ENCODE results near the gene SNUPN. TPM values are rescaled to one million over a fixed set of nuclear protein-coding genes. Genes with fewer than 3 reads are reported as not detected.
A peak's percentile ranks its signal among the peaks of the same experiment; 100 is the strongest.

Gene SNUPN
- total RNA-seq, 1 donor from 2014 or later, result 15.5 TPM

- no peaks in the 10 kb centered on the region for H3K36me3 Mint-ChIP-seq (ENCODE audit: unreplicated experiment)
- DNase-seq, result peak; percentile 64
- H3K27me3 Mint-ChIP-seq (ENCODE audit: unreplicated experiment), result peaks cover 18% of the 10 kb centered on the region
- H3K4me3 Mint-ChIP-seq (ENCODE audit: unreplicated experiment), result peak overlapping the region; percentile 82
- H3K9me3 Mint-ChIP-seq (ENCODE audit: unreplicated experiment), result peaks cover 23% of the 10 kb centered on the region
- peak overlapping the region; percentile 100 for H3K27ac Mint-ChIP-seq (ENCODE audit: unreplicated experiment)
- H3K4me1 Mint-ChIP-seq (ENCODE audit: low read depth, unreplicated experiment), result peaks cover 39% of the 10 kb centered on the region
- TF ChIP-seq, protein P1, sequence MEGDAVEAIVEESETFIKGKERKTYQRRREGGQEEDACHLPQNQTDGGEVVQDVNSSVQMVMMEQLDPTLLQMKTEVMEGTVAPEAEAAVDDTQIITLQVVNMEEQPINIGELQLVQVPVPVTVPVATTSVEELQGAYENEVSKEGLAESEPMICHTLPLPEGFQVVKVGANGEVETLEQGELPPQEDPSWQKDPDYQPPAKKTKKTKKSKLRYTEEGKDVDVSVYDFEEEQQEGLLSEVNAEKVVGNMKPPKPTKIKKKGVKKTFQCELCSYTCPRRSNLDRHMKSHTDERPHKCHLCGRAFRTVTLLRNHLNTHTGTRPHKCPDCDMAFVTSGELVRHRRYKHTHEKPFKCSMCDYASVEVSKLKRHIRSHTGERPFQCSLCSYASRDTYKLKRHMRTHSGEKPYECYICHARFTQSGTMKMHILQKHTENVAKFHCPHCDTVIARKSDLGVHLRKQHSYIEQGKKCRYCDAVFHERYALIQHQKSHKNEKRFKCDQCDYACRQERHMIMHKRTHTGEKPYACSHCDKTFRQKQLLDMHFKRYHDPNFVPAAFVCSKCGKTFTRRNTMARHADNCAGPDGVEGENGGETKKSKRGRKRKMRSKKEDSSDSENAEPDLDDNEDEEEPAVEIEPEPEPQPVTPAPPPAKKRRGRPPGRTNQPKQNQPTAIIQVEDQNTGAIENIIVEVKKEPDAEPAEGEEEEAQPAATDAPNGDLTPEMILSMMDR (IDR thresholded peaks at IDR 0.05; ENCODE audit: partially characterized antibody, unreplicated experiment), result no peak
These were observed 70.8 kb downstream of the SNUPN start for GRCh38 chr15:75554717-75555116.

GRCh38 chr15:75553659-75554058 lies 71.9 kb downstream of the SNUPN start:
- DNase-seq, result no peak
- TF ChIP-seq, protein P1 (IDR thresholded peaks at IDR 0.05; ENCODE audit: partially characterized antibody, unreplicated experiment), result no peak
- Mint-ChIP-seq H3K9me3 (ENCODE audit: unreplicated experiment) (peaks cover 20% of the 10 kb centered on the region), H3K27me3 (ENCODE audit: unreplicated experiment) (peaks cover 15% of the 10 kb centered on the region), H3K4me1 (ENCODE audit: low read depth, unreplicated experiment) (peaks cover 33% of the 10 kb centered on the region), H3K27ac (ENCODE audit: unreplicated experiment) (peak overlapping the region; percentile 100), H3K36me3 (ENCODE audit: unreplicated experiment) (no peaks in the 10 kb centered on the region), H3K4me3 (ENCODE audit: unreplicated experiment) (peak overlapping the region; percentile 69)

GRCh38 chr15:75551091-75551490 lies 74.4 kb downstream of the SNUPN start:
- Mint-ChIP-seq H3K27me3 (ENCODE audit: unreplicated experiment) (peaks cover 13% of the 10 kb centered on the region), H3K9me3 (ENCODE audit: unreplicated experiment) (peaks cover 17% of the 10 kb centered on the region), H3K36me3 (ENCODE audit: unreplicated experiment) (no peaks in the 10 kb centered on the region), H3K4me1 (ENCODE audit: low read depth, unreplicated experiment) (peaks cover 30% of the 10 kb centered on the region), H3K4me3 (ENCODE audit: unreplicated experiment) (no peak overlapping the region), H3K27ac (ENCODE audit: unreplicated experiment) (peak overlapping the region; percentile 68)
- TF ChIP-seq, protein P1 (IDR thresholded peaks at IDR 0.05; ENCODE audit: partially characterized antibody, unreplicated experiment), result no peak
- DNase-seq, result no peak

Other genes starting within 250 kb of the SNUPN start
- gene SIN3A, start 174.0 kb downstream of the SNUPN start, total RNA-seq (ENCODE audit: unreplicated experiment), result 45.4 TPM
- gene PTPN9, start 46.4 kb downstream of the SNUPN start, total RNA-seq (ENCODE audit: unreplicated experiment), result 138 TPM
- gene IMP3, start 14.5 kb upstream of the SNUPN start, total RNA-seq (ENCODE audit: unreplicated experiment), result 33.6 TPM
- 21.2 TPM for gene SNX33, start 22.2 kb upstream of the SNUPN start, total RNA-seq (ENCODE audit: unreplicated experiment)
- 1.1 TPM for gene CSPG4, start 87.1 kb upstream of the SNUPN start, total RNA-seq (ENCODE audit: unreplicated experiment)
- 33.6 TPM for gene UBE2Q2, start 217.7 kb upstream of the SNUPN start, total RNA-seq (ENCODE audit: unreplicated experiment)